K562 (cell line): ENCODE measurements around the gene DNAJB2. TPM values are rescaled to one million over a fixed set of nuclear protein-coding genes. Genes with fewer than 3 reads are reported as not detected.

Experiments
- ATAC-seq: fragments of 200-7000 bp; cut with Tn5 transposase; 3 replicates; pipeline ENCODE4 v1.9.1; 2020; ENCODE audit warnings: moderate library complexity
- BruUV-seq: library from RNA; stranded (reverse); fragments of 400-500 nt; replicated peaks from 2 replicates; lab custom pipeline; 2021; lab: Mats Ljungman, UMichigan
- CTCF ChIA-PET: fragments of 300-600 bp; formaldehyde crosslinking; extraction: SDS; loops from one replicate; lab custom pipeline; 2021; ENCODE audit warnings: low intra/inter-chr PET ratio; lab: Yijun Ruan, JAX
- POLR2A ChIA-PET: fragments of 300-600, 350-650 bp; sonication (Branson Sonifier 250); formaldehyde crosslinking; extraction: SDS; loops from one replicate; lab custom pipeline; 2021; ENCODE audit warnings: antibody characterized with exemption, inconsistent platforms; lab: Yijun Ruan, JAX
- DNase-seq, 4 experiments: peaks; one replicate each; pipeline versions ENCODE4 v3.0.0 to v3.0.0-alpha.2; 2011 to 2018; ENCODE audit warnings: low spot score in 3 of 4, mixed read lengths in 3 of 4; ENCODE audit errors: extremely low read depth in 1 of 4
- FAIRE-seq: peaks from 2 replicates; lab custom pipeline; 2011; peaks lifted over from hg19 to GRCh38; lab: Jason Lieb, UNC
- H2AFZ ChIP-seq: 2 replicates; pipeline ENCODE4 v1.6.0; 2011; ENCODE audit warnings: low read depth, low read length, control low read depth, inconsistent platforms
- H3K27ac ChIP-seq: fragments of 200-600 bp; 3 replicates; pipeline ENCODE4 v1.8.0; 2011; ENCODE audit warnings: low read depth, mild to moderate bottlenecking, control low read depth, inconsistent platforms, low read length, moderate library complexity, mixed read lengths; ENCODE audit errors: extremely low read depth
- H3K27me3 ChIP-seq, 2 experiments: fragments of 300-600 bp in 1 of 2; 2 replicates in 1 of 2; 3 replicates in 1 of 2; pipeline versions ENCODE4 v1.6.0 to v1.8.0; 2011; ENCODE audit warnings: inconsistent platforms in 2 of 2, low read length in 2 of 2, mild to moderate bottlenecking in 1 of 2, mixed read lengths in 1 of 2, moderate library complexity in 1 of 2; ENCODE audit not compliant: control insufficient read depth in 2 of 2, insufficient read depth in 2 of 2
- H3K36me3 ChIP-seq: fragments of 300-600 bp; 3 replicates; pipeline ENCODE4 v1.8.0; 2011; ENCODE audit warnings: mild to moderate bottlenecking, low read length, inconsistent platforms; ENCODE audit not compliant: control insufficient read depth, insufficient read depth
- H3K4me1 ChIP-seq, 2 experiments: fragments of 200-600 bp in 1 of 2; replicated peaks in 1 of 2; 2 replicates in 1 of 2; 3 replicates in 1 of 2; pipeline versions ENCODE4 v1.5.1 to v1.8.0; 2011; ENCODE audit warnings: inconsistent platforms in 2 of 2, low read length in 2 of 2, mild to moderate bottlenecking in 1 of 2, mixed read lengths in 1 of 2, moderate library complexity in 1 of 2; ENCODE audit not compliant: control insufficient read depth in 2 of 2, insufficient read depth in 2 of 2
- H3K4me2 ChIP-seq: 2 replicates; pipeline ENCODE4 v1.6.1; 2011; ENCODE audit warnings: low read length, control low read depth, inconsistent platforms, mixed read lengths; ENCODE audit not compliant: insufficient read depth
- H3K4me3 ChIP-seq: fragments of 200-600 bp; sonication (generic), shearing (Covaris generic); 2 replicates; pipeline ENCODE4 v1.5.1; 2016; ENCODE audit warnings: control low read depth, inconsistent platforms
- H3K79me2 ChIP-seq: fragments of 200-600 bp; 3 replicates; pipeline ENCODE4 v1.8.0; 2011; ENCODE audit warnings: low read length, inconsistent platforms; ENCODE audit not compliant: control insufficient read depth, insufficient read depth
- H3K9ac ChIP-seq, 2 experiments: 2 replicates each; pipeline versions ENCODE4 v1.6.0 to v1.6.1; 2011; ENCODE audit warnings: low read depth in 2 of 2, low read length in 2 of 2, control low read depth in 1 of 2, inconsistent platforms in 1 of 2, mild to moderate bottlenecking in 1 of 2, mixed read lengths in 1 of 2; ENCODE audit not compliant: insufficient read depth in 1 of 2
- H3K9me1 ChIP-seq: one replicate; pipeline ENCODE4 v1.6.0; 2011; ENCODE audit warnings: inconsistent platforms, mild to moderate bottlenecking, low read length, moderate library complexity; ENCODE audit not compliant: control insufficient read depth, insufficient read depth
- H3K9me3 ChIP-seq: replicated peaks from 2 replicates; pipeline ENCODE4 v1.5.1; 2011; ENCODE audit warnings: low read depth, low read length, inconsistent platforms; ENCODE audit not compliant: control insufficient read depth, insufficient read depth
- H4K20me1 ChIP-seq: replicated peaks from 2 replicates; pipeline ENCODE4 v1.6.1; 2011; ENCODE audit warnings: low read length, inconsistent platforms, mixed read lengths; ENCODE audit not compliant: control insufficient read depth, insufficient read depth
- MCM2 ChIP-seq: fragments of 450-650 bp; IDR thresholded peaks from 2 replicates; pipeline ENCODE4 v1.6.1; 2017; ENCODE audit warnings: low read depth, mild to moderate bottlenecking
- PKNOX1 ChIP-seq: fragments of 450-650 bp; IDR thresholded peaks from 2 replicates; pipeline ENCODE4 v1.6.1; 2016
- PRMT5 ChIP-seq: sonication (generic); formaldehyde crosslinking; IDR thresholded peaks from 2 replicates; pipeline ENCODE4 v1.5.0; 2020; ENCODE audit warnings: missing genetic modification reagents
- SFPQ ChIP-seq: fragments of 200-400 bp; formaldehyde crosslinking; IDR thresholded peaks from 2 replicates; pipeline ENCODE4 v1.6.1; 2017; ENCODE audit warnings: mild to moderate bottlenecking, low read depth, low read length, moderate library complexity
- SMAD3 ChIP-seq: fragments of 450-650 bp; formaldehyde crosslinking; conservative IDR thresholded peaks from 2 replicates; pipeline ENCODE4 v1.4.0; 2020; ENCODE audit warnings: mild to moderate bottlenecking
- ZBTB11 ChIP-seq, 3 experiments: fragments of 200-800 bp in 1 of 3; fragments of 250-450 bp in 1 of 3; fragments of 450-650 bp in 1 of 3; sonication (Bioruptor Pico) in 1 of 3; sonication (Bioruptor generic) in 1 of 3; formaldehyde crosslinking in 1 of 3; IDR thresholded peaks; 2 replicates each; pipeline versions ENCODE4 v1.6.1 to v1.8.0; 2016 to 2022; ENCODE audit warnings: mild to moderate bottlenecking in 2 of 3, missing genetic modification characterization in 2 of 3, missing compliant biosample characterization in 1 of 3, moderate library complexity in 1 of 3
- ZBTB43 ChIP-seq: sonication (generic); formaldehyde crosslinking; IDR thresholded peaks from 2 replicates; pipeline ENCODE4 v1.8.0; 2023; ENCODE audit warnings: mild to moderate bottlenecking, missing genetic modification reagents
- ZNF75A ChIP-seq: fragments of 450-650 bp; formaldehyde crosslinking; IDR thresholded peaks from 2 replicates; pipeline ENCODE4 v1.4.0; 2020; ENCODE audit warnings: mild to moderate bottlenecking
- WGBS: fragments of 100-300 bp; shearing (Covaris generic); methylation state at CpG from one replicate; pipeline ENCODE4 v1.1.6; 2016; ENCODE audit warnings: low coverage, mixed read lengths; ENCODE audit not compliant: insufficient coverage; ENCODE audit errors: missing lambda C conversion rate; 5-methylcytosine and 5-hydroxymethylcytosine counted together
- in situ Hi-C: fragments of 300-500 bp; cut with MboI; formaldehyde crosslinking; loops from 4 replicates; pipeline ENCODE4 v1.15.0; 2018; ENCODE audit warnings: inconsistent platforms, mixed read lengths
- intact Hi-C: fragments of 100-400 bp; cut with micrococcal nuclease; formaldehyde crosslinking; loops from 2 replicates; pipeline ENCODE4 v1.14.2; 2022
- polyA plus RNA-seq, 8 experiments: library from polyadenylated mRNA; depleted of rRNA in 4 of 8; stranded (reverse) in 5 of 8; unstranded in 3 of 8; fragments of >200 nt; fragmentation: Nextera tagmentation in 2 of 8; fragmentation: Illumina TruSeq in 1 of 8; extraction: Ambion mirVana in 2 of 8; extraction: Trizol in 1 of 8; gene quantifications; 2 replicates each; pipeline versions ENCODE4 v1.2.1 to v1.2.3, GENCODE V29; 2011 to 2014; ENCODE audit warnings: inconsistent platforms in 1 of 8, missing spikeins in 1 of 8
- total RNA-seq, 7 experiments: library from RNA; depleted of rRNA in 6 of 7; stranded (reverse); fragments of >200 nt in 6 of 7; fragmentation: Illumina TruSeq in 2 of 7; extraction: Trizol in 2 of 7; gene quantifications; 2 replicates each; pipeline versions ENCODE4 v1.2.1 to v1.2.3, GENCODE V29; 2011 to 2021; ENCODE audit warnings: low replicate concordance in 1 of 7

Gene DNAJB2
- total and polyA plus RNA-seq, 9 of the 15 experiments (the other 6 are each of a cell fraction or from before 2014, with no cell fraction given) = 0.08 to 3.0 (median 2.2) TPM; not detected in 1

- WGBS = 82% methylated on average over 8 of the region's 12 CpGs
Observed at GRCh38 chr2:219286436-219287115, 7.4 kb downstream of the DNAJB2 start.

More at GRCh38 chr2:219286436-219287115, 7.4 kb downstream of the DNAJB2 start:
- in situ Hi-C loops (no loop called here), intact Hi-C loops (no loop called here)
- Histone ChIP-seq H3K27ac (peak overlapping the region; percentile 19; the same call in 1 of the 3 replicates), H3K4me3 (no peak overlapping the region), H3K9me1 (no peaks in the 10 kb centered on the region), H3K27me3 (no peaks in the 10 kb centered on the region), H3K4me2 (peak overlapping the region; percentile 25; the same call in 1 of the 2 replicates), H3K9ac (peak overlapping the region in 1 of 2 experiments; percentile 43; a peak in 1 of 4 replicates), H2AFZ (peak overlapping the region; percentile 77), H3K4me1 (peaks cover 39 to 72% of the 10 kb centered on the region in 2 experiments), H4K20me1 (no peaks in the 10 kb centered on the region), H3K9me3 (no peaks in the 10 kb centered on the region), H3K36me3 (no peaks in the 10 kb centered on the region), H3K79me2 (no peaks in the 10 kb centered on the region)
- FAIRE-seq (no peak), ATAC-seq (no peak; the same call in 2 of the 3 replicates), DNase-seq (no peak)
- TF ChIP-seq ZNF75A = no peak
- TF ChIP-seq PRMT5 = no peak
- 0 out of 2 replicates have a peak, but pooled peaks have one; percentile 0 for TF ChIP-seq PKNOX1
- TF ChIP-seq SFPQ = no peak
- TF ChIP-seq MCM2 = no peak
- 0 out of 6 replicates have a peak, but pooled peaks of 1 of the 3 experiments have one; percentile 20 for TF ChIP-seq ZBTB11 (CRISPR knock-in tag; IDR thresholded peaks at IDR 0.05)
- no peak for TF ChIP-seq ZBTB43 (CRISPR knock-in tag)
- no peak for TF ChIP-seq SMAD3
- ChIA-PET POLR2A (interaction anchor here (1.2 kb wide), 1 partner anchor 11 kb away, joined by 3 read pairs; no protein-coding TSS in a partner anchor), CTCF (no interaction called here)
- BruUV-seq = no TSS peak
